HEK293T (cell line): ENCODE data around the gene CRX.

Experiments used
- ARNT ChIP-seq: fragments of 450-650 bp; IDR thresholded peaks from 2 replicates; pipeline ENCODE4 v1.6.1; 2017; ENCODE audit warnings: mild to moderate bottlenecking
- BHLHE40 ChIP-seq: fragments of 450-650 bp; IDR thresholded peaks from 2 replicates; pipeline ENCODE4 v1.6.1; 2016; ENCODE audit warnings: mild to moderate bottlenecking, moderate library complexity, borderline replicate concordance
- ELF4 ChIP-seq: fragments of 450-650 bp; IDR thresholded peaks from 2 replicates; pipeline ENCODE4 v1.6.1; 2017; ENCODE audit warnings: antibody characterized with exemption
- FOXA1 ChIP-seq: fragments of 450-650 bp; IDR thresholded peaks from 2 replicates; pipeline ENCODE4 v1.6.1; 2016; ENCODE audit warnings: mild to moderate bottlenecking
- FOXM1 ChIP-seq: fragments of 450-650 bp; IDR thresholded peaks from 2 replicates; pipeline ENCODE4 v1.6.1; 2017; ENCODE audit warnings: mild to moderate bottlenecking, borderline replicate concordance
- L3MBTL2 ChIP-seq: fragments of 450-650 bp; conservative IDR thresholded peaks from 2 replicates; pipeline ENCODE4 v1.6.1; 2016; ENCODE audit warnings: mild to moderate bottlenecking
- LEF1 ChIP-seq: fragments of 450-650 bp; IDR thresholded peaks from 2 replicates; pipeline ENCODE4 v1.6.1; 2017; ENCODE audit warnings: mild to moderate bottlenecking, borderline replicate concordance
- PKNOX1 ChIP-seq: fragments of 450-650 bp; IDR thresholded peaks from 2 replicates; pipeline ENCODE4 v1.6.1; 2016
- SP1 ChIP-seq: fragments of 450-650 bp; IDR thresholded peaks from 2 replicates; pipeline ENCODE4 v1.6.1; 2017
- SUZ12 ChIP-seq: fragments of 450-650 bp; IDR thresholded peaks from 2 replicates; pipeline ENCODE4 v1.6.1; 2016; ENCODE audit warnings: mild to moderate bottlenecking
- TARDBP ChIP-seq: fragments of 450-650 bp; IDR thresholded peaks from 2 replicates; pipeline ENCODE4 v1.6.1; 2016
- ZNF384 ChIP-seq: fragments of 450-650 bp; IDR thresholded peaks from 2 replicates; pipeline ENCODE4 v1.6.1; 2016

GRCh38 chr19:47796785-47797184 is 25.0 kb upstream of the CRX start:
- TF ChIP-seq BHLHE40 (no peak), ELF4 (no peak), TARDBP (no peak), ARNT (no peak), L3MBTL2 (no peak), FOXA1 (no peak), LEF1 (no peak), SUZ12 (no peak), PKNOX1 (no peak), ZNF384 (no peak), FOXM1 (no peak), SP1 (no peak)
